Occipital lobe (tissue), 2 donors: ENCODE measurements around the gene FRMD4A. TPM values are rescaled to one million over a fixed set of nuclear protein-coding genes. Genes with fewer than 3 reads are reported as not detected.

ENCODE experiments used
- small RNA-seq: library from RNA; depleted of rRNA; stranded (forward); fragments of <200 nt; gene quantifications from one replicate; pipeline ENCODE3, GENCODE V24; 2014
- total RNA-seq: library from RNA; depleted of rRNA; stranded (reverse); fragments of >200 nt; gene quantifications from one replicate; pipeline ENCODE4 v1.2.3, GENCODE V29; 2014

FRMD4A gene
- total RNA-seq, 1 donor from 2014 or later: 153 TPM

Small RNAs within 50 kb of the gene (small RNA-seq; reads per million reads assigned to genes)
- gene RNA5SP301: not detected
